Measurements from ENCODE around the gene RNU1-3.

RNU1-3 gene

GRCh38 chr1:16617778-16618580 lies 48.8 kb downstream of the RNU1-3 start:
- DNase-seq (ENCODE audit: low spot score), result no peak

- no peak for DNase-seq (ENCODE audit: low spot score)
These were observed 49.6 kb downstream of the RNU1-3 start for GRCh38 chr1:16617114-16617631.
